Upper lobe of left lung (tissue), 4 donors: ENCODE results near the gene ERO1A.

ENCODE experiments used
- CTCF ChIP-seq, 6 experiments: fragments of 450-650 bp in 4 of 6; fragments of 200-600 bp in 2 of 6; sonication (generic) in 2 of 6; IDR thresholded peaks; one replicate each; pipeline ENCODE4 v1.5.1; 2016 to 2019; ENCODE audit warnings: antibody characterized with exemption in 6 of 6
- POLR2A ChIP-seq, 4 donors: fragments of 450-650 bp; IDR thresholded peaks; one replicate each; pipeline ENCODE4 v1.5.1; 2016 to 2017; ENCODE audit warnings: antibody characterized with exemption in 4 of 4, mild to moderate bottlenecking in 2 of 4

GRCh38 chr14:52649511-52649910 lies 45.8 kb downstream of the ERO1A start:
- TF ChIP-seq CTCF (IDR thresholded peaks at IDR 0.05): no peak
- TF ChIP-seq POLR2A (IDR thresholded peaks at IDR 0.05): no peak
